A549 (cell line): Measurements from ENCODE around the gene AAK1. TPM values are rescaled to one million over a fixed set of nuclear protein-coding genes. Genes with fewer than 3 reads are reported as not detected.
A peak's percentile ranks its signal among the peaks of the same experiment; 100 is the strongest.

ENCODE experiments used
- ATAC-seq, 2 experiments: fragments of 200-7000 bp in 1 of 2; fragments of >200 bp in 1 of 2; cut with Nextera tagmentation in 1 of 2; cut with Tn5 transposase in 1 of 2; 3 replicates each; pipeline versions ENCODE4 v1.8.0 to v1.9.1; 2018 to 2020; ENCODE audit warnings: mild to moderate bottlenecking in 1 of 2, moderate library complexity in 1 of 2
- CTCF ChIA-PET: fragments of 300-600 bp; sonication (Branson Sonifier 250); formaldehyde crosslinking; extraction: SDS; loops from one replicate; lab custom pipeline; 2021; ENCODE audit warnings: antibody characterized with exemption, inconsistent platforms; lab: Yijun Ruan, JAX
- POLR2A ChIA-PET: fragments of 350-600 bp; formaldehyde crosslinking; extraction: SDS; loops from one replicate; lab custom pipeline; 2021; ENCODE audit warnings: antibody characterized with exemption, inconsistent platforms; lab: Yijun Ruan, JAX
- DNase-seq, 2 experiments: peaks; one replicate each; pipeline versions ENCODE4 v3.0.0 to v3.0.0-alpha.2; 2011 to 2016; ENCODE audit warnings: low read depth in 1 of 2, low spot score in 1 of 2
- FAIRE-seq: peaks from 2 replicates; lab custom pipeline; 2011; peaks lifted over from hg19 to GRCh38; lab: Jason Lieb, UNC
- H3K27ac ChIP-seq, 2 experiments: fragments of >200 bp; sonication (Bioruptor Twin); formaldehyde crosslinking; 3 replicates each; pipeline ENCODE4 v1.5.1; 2016 to 2017
- H3K4me1 ChIP-seq: fragments of >200 bp; sonication (Bioruptor Twin); formaldehyde crosslinking; 3 replicates; pipeline ENCODE4 v1.6.1; 2016
- H3K4me2 ChIP-seq: fragments of >200 bp; sonication (Bioruptor Twin); formaldehyde crosslinking; 3 replicates; pipeline ENCODE4 v1.6.1; 2016
- H3K4me3 ChIP-seq: fragments of >200 bp; sonication (Bioruptor Twin); formaldehyde crosslinking; 3 replicates; pipeline ENCODE4 v1.5.1; 2016
- H3K9me3 ChIP-seq: fragments of >200 bp; sonication (Bioruptor Twin); formaldehyde crosslinking; 3 replicates; pipeline ENCODE4 v1.6.1; 2016
- CBX8 ChIP-seq: fragments of 200-600 bp; sonication (generic); IDR thresholded peaks from 2 replicates; pipeline ENCODE4 v1.6.1; 2016
- CEBPB ChIP-seq, 2 experiments: fragments of >200 bp in 1 of 2; sonication (Bioruptor Twin) in 1 of 2; formaldehyde crosslinking in 1 of 2; IDR thresholded peaks; 2 replicates each; pipeline ENCODE4 v1.6.1; 2012 to 2016
- CHD2 ChIP-seq: fragments of 150-350 bp; IDR thresholded peaks from 2 replicates; pipeline ENCODE4 v1.6.1; 2014; ENCODE audit warnings: low read length; ENCODE audit not compliant: partially characterized antibody
- CHD4 ChIP-seq: fragments of 200-600 bp; sonication (generic); IDR thresholded peaks from 2 replicates; pipeline ENCODE4 v1.6.1; 2016; ENCODE audit warnings: antibody characterized with exemption, mild to moderate bottlenecking, borderline replicate concordance
- EHF ChIP-seq: fragments of 250-450 bp; sonication (Bioruptor Pico); IDR thresholded peaks from 2 replicates; pipeline ENCODE4 v1.5.0; 2020; ENCODE audit warnings: mild to moderate bottlenecking
- ESRRA ChIP-seq: fragments of 150-350 bp; IDR thresholded peaks from 2 replicates; pipeline ENCODE4 v1.6.1; 2014; ENCODE audit warnings: mild to moderate bottlenecking, low read length, borderline replicate concordance
- FOSB ChIP-seq: fragments of 250-450 bp; sonication (Bioruptor Pico); IDR thresholded peaks from 2 replicates; pipeline ENCODE4 v1.5.0; 2020; ENCODE audit warnings: mild to moderate bottlenecking, moderate library complexity
- FOSL2 ChIP-seq, 2 experiments: fragments of 450-650 bp in 1 of 2; fragments of >200 bp in 1 of 2; sonication (Bioruptor Twin) in 1 of 2; formaldehyde crosslinking; IDR thresholded peaks; 2 replicates each; pipeline versions ENCODE4 v1.5.0 to v1.6.1; 2016 to 2020; ENCODE audit warnings: mild to moderate bottlenecking in 1 of 2, moderate library complexity in 1 of 2
- HOXB13 ChIP-seq: fragments of 250-450 bp; sonication (Bioruptor Pico); IDR thresholded peaks from 2 replicates; pipeline ENCODE4 v1.5.0; 2020; ENCODE audit warnings: low read depth, mild to moderate bottlenecking, moderate library complexity
- KDM1A ChIP-seq: fragments of 200-600 bp; sonication (generic); IDR thresholded peaks from 2 replicates; pipeline ENCODE4 v1.6.1; 2016; ENCODE audit warnings: low read depth, mild to moderate bottlenecking
- MAFK ChIP-seq: fragments of 450-650 bp; IDR thresholded peaks from 2 replicates; pipeline ENCODE4 v1.6.1; 2014; ENCODE audit not compliant: partially characterized antibody
- MAZ ChIP-seq: fragments of 150-350 bp; IDR thresholded peaks from 2 replicates; pipeline ENCODE4 v1.6.1; 2014; ENCODE audit warnings: antibody characterized with exemption, low read depth, low read length, borderline replicate concordance
- MYC ChIP-seq: IDR thresholded peaks from 2 replicates; pipeline ENCODE4 v1.6.1; 2012; ENCODE audit warnings: mild to moderate bottlenecking, inconsistent platforms, low read length, improper control_type of control experiment, borderline replicate concordance
- PHF8 ChIP-seq: fragments of 200-600 bp; sonication (generic); IDR thresholded peaks from 2 replicates; pipeline ENCODE4 v1.6.1; 2016; ENCODE audit warnings: low read depth, mild to moderate bottlenecking, antibody characterized with exemption, moderate library complexity, borderline replicate concordance
- POLR2A ChIP-seq: IDR thresholded peaks from 2 replicates; pipeline ENCODE4 v1.6.1; 2012; ENCODE audit warnings: mild to moderate bottlenecking, low read length
- RARB ChIP-seq: fragments of 250-450 bp; sonication (Bioruptor Pico); IDR thresholded peaks from 2 replicates; pipeline ENCODE4 v1.8.0; 2021; ENCODE audit warnings: mild to moderate bottlenecking, moderate library complexity
- RFX5 ChIP-seq: fragments of 450-650 bp; IDR thresholded peaks from 2 replicates; pipeline ENCODE4 v1.7.1; 2014; ENCODE audit warnings: antibody characterized with exemption, mild to moderate bottlenecking, moderate library complexity
- TFCP2L1 ChIP-seq: fragments of 250-450 bp; sonication (Bioruptor Pico); IDR thresholded peaks from 2 replicates; pipeline ENCODE4 v1.5.0; 2021; ENCODE audit warnings: mild to moderate bottlenecking
- TP53 ChIP-seq: fragments of 250-450 bp; sonication (Bioruptor Pico); IDR thresholded peaks from 2 replicates; pipeline ENCODE4 v1.5.0; 2021; ENCODE audit warnings: mild to moderate bottlenecking, moderate library complexity
- ZNF302 ChIP-seq: fragments of 250-450 bp; sonication (Bioruptor Pico); IDR thresholded peaks from 2 replicates; pipeline ENCODE4 v1.9.0; 2021; ENCODE audit warnings: inconsistent platforms, mild to moderate bottlenecking, moderate library complexity
- ZSCAN20 ChIP-seq: fragments of 250-450 bp; sonication (Bioruptor Pico); IDR thresholded peaks from 2 replicates; pipeline ENCODE4 v1.8.0; 2022; ENCODE audit warnings: mild to moderate bottlenecking, moderate library complexity
- WGBS: methylation state at CpG from one replicate; pipeline ENCODE4 v1.1.6; 2017; ENCODE audit errors: missing lambda C conversion rate; 5-methylcytosine and 5-hydroxymethylcytosine counted together
- polyA plus RNA-seq, 4 experiments: library from polyadenylated mRNA; depleted of rRNA in 3 of 4; stranded (reverse); fragments of >200 nt; fragmentation: RNase III in 1 of 4; extraction: RNeasy Plus Mini Kit Qiagen cat#74134 plus additional on column Dnase treatment in 1 of 4; gene quantifications; 2 replicates in 3 of 4; 3 replicates in 1 of 4; pipeline ENCODE4 v1.2.3, GENCODE V29; 2011 to 2017
- TF ChIP-seq, protein P1 (sequence below): fragments of >200 bp; sonication (Bioruptor Twin); formaldehyde crosslinking; IDR thresholded peaks from 3 replicates; pipeline ENCODE4 v1.5.1; 2016
- TF ChIP-seq, protein P2 (sequence below): fragments of 200-600 bp; sonication (generic); IDR thresholded peaks from 2 replicates; pipeline ENCODE4 v1.6.1; 2016; ENCODE audit warnings: antibody characterized with exemption, mild to moderate bottlenecking, moderate library complexity

Gene AAK1
- polyA plus RNA-seq, 2 of the 4 experiments (the other 2 are of a cell fraction), result 15.9 to 25.7 TPM

DNA sequence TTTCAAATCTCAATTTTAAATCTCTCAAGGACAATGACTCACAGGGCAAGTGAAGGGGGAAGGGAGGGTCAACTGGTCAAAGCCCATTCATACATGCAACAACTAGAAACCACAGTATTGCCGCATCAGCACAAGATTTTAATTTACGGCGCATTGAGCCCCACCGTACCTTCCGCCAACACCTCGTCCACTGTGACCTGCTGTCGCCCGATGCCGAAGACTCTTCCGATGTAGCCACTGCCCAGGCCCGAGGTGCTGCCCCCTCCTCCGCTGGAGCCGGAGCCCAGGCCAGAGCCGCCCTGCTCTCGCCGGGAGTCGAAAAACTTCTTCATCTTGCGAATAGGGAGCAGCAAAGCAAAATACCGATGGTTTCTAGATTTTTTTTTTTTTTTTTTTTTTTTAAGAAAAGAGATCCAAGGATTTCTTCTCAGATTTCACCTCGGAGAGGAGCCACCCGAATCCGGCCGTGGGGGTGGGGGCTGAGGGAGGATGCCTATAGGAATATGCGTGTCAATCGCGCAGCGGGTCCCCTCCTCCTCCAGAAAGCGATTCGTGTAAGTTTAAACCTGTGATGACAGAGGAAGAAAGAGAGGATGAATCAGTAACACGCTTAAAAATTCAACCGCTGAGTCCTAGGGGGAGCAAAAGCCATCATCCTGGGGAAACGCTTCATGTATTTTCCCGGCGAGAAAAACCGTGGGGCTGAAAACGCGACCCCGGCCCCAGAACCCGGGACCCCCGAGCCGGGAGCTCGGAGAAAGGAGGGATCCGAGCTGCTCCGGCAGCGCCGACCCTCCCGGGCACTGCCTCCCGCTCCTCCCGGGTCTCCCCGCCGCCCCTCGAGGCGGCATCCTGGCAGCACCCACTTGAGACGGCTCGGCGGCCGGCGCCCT, 584 bp downstream of the AAK1 start:
- peak overlapping the region; percentile 88 for H3K4me3 ChIP-seq
- ATAC-seq, result peak; percentile 26 to 30
- ChIA-PET CTCF (interaction anchor here (0.7 to 2.6 kb wide), 10 partner anchors 8 to 82 kb away, joined by 3 to 10 read pairs (median 4); no protein-coding TSS in a partner anchor), POLR2A (interaction anchor here (0.8 to 1.5 kb wide), 7 partner anchors 9 to 206 kb away, joined by 3 to 10 read pairs (median 3); partner anchors contain the start of genes ANXA4 and NFU1)
- peak overlapping the region; percentile 94 to 98 for H3K27ac ChIP-seq
- FAIRE-seq, result no peak
- peak overlapping the region; percentile 86 for H3K4me2 ChIP-seq
- WGBS, result 2% methylated on average over 53 of the region's 58 CpGs
- H3K9me3 ChIP-seq, result no peaks in the 10 kb centered on the region
- DNase-seq, result peak; percentile 54 to 58
- H3K4me1 ChIP-seq, result peaks cover 38% of the 10 kb centered on the region
- TF ChIP-seq MYC, result 0 out of 2 replicates have a peak, but pooled peaks have one; percentile 3
- no peak for TF ChIP-seq MAZ
- no peak for TF ChIP-seq ZSCAN20 (CRISPR knock-in tag)
- TF ChIP-seq ZNF302, result no peak
- TF ChIP-seq, protein P1, sequence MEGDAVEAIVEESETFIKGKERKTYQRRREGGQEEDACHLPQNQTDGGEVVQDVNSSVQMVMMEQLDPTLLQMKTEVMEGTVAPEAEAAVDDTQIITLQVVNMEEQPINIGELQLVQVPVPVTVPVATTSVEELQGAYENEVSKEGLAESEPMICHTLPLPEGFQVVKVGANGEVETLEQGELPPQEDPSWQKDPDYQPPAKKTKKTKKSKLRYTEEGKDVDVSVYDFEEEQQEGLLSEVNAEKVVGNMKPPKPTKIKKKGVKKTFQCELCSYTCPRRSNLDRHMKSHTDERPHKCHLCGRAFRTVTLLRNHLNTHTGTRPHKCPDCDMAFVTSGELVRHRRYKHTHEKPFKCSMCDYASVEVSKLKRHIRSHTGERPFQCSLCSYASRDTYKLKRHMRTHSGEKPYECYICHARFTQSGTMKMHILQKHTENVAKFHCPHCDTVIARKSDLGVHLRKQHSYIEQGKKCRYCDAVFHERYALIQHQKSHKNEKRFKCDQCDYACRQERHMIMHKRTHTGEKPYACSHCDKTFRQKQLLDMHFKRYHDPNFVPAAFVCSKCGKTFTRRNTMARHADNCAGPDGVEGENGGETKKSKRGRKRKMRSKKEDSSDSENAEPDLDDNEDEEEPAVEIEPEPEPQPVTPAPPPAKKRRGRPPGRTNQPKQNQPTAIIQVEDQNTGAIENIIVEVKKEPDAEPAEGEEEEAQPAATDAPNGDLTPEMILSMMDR, result no peak
- TF ChIP-seq PHF8, result peak; percentile 75
- TF ChIP-seq MAFK, result peak; percentile 91
- TF ChIP-seq ESRRA, result peak; percentile 45; the same call in 1 of the 2 replicates
- TF ChIP-seq KDM1A, result 0 out of 2 replicates have a peak, but pooled peaks have one; percentile 13
- TF ChIP-seq FOSL2 (IDR thresholded peaks at IDR 0.05), result 0 out of 2 replicates have a peak, but pooled peaks have one; percentile 54
- TF ChIP-seq FOSL2 (CRISPR knock-in tag; IDR thresholded peaks at IDR 0.05), result peak; percentile 65
- TF ChIP-seq CHD2, result peak; percentile 3

DNA sequence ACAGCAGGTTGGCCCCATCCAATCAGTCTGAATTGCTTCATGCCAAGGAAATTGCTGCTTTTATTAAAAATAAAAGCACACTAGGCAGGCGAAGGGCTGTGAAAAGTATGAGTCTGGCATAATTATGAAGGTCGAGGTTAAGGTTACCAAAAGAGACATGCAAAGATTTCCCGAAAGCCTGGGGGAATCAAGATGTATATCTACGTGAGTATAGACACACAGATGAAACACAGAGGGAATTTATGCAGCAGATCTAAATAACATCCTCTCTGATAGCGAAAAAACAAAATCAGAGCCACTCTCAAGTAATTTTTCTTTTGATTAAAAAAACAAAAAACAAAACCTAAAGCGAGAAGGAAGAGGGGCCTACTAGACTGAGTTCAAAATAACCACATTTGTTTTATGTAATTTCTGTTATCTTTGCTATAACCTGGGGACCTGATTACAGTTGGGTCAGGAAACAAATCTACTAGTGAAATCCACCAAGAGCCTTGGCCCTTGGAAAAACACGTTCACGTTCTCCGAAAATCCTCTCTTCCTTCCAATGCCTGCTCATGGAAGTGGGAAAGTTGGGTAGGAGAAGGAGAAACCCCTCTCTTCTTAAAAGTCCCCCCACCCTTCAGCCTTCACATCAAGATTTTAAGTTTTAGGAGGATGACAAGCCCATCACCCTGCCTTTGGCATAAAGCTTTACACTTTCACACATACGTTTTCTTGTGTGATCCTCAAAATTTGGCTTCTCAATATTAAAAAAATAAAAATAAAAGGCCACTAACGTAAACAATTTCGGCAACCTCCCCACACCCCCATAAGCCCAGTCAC, 1.4 kb downstream of the AAK1 start:
- WGBS, result 61% methylated on average over 12 of the region's 12 CpGs
- ChIA-PET POLR2A (no interaction called here), CTCF (interaction anchor here (0.8 to 3.2 kb wide), 2 partner anchors 9 to 77 kb away, joined by 4 to 16 read pairs; no protein-coding TSS in a partner anchor)
- no peak for ATAC-seq
- H3K4me3 ChIP-seq, result peak overlapping the region; percentile 88
- H3K4me1 ChIP-seq, result peaks cover 38% of the 10 kb centered on the region
- no peak for DNase-seq
- H3K27ac ChIP-seq, result peak overlapping the region; percentile 94 to 98
- TF ChIP-seq TFCP2L1 (no peak), MYC (0 out of 2 replicates have a peak, but pooled peaks have one; percentile 12)
- no peak for FAIRE-seq
- peak overlapping the region; percentile 86 for H3K4me2 ChIP-seq
- H3K9me3 ChIP-seq, result no peaks in the 10 kb centered on the region

DNA sequence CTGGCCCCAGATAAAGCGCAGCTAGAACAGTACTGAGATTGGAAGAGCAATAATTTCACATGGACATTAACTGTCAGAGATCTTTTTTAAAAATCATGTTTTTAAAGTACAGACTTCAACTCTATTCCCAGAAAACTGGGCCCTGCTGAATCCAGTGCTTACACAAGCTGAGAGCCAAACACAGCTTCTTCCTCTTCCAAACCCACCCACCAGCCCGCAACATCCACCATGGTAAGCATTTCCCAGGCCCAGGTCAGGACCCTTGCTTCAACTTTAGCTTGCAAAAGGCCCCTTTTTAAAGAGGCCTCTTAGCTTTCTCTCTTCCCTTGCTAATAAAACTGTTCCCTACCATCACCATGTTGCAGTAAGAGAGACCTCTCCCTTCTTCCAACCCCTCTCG, 2.1 kb downstream of the AAK1 start:
- Histone ChIP-seq H3K9me3 (no peaks in the 10 kb centered on the region), H3K27ac (peak overlapping the region in 1 of 2 experiments; percentile 94; a peak in 2 of 6 replicates), H3K4me1 (peaks cover 34% of the 10 kb centered on the region), H3K4me3 (peak overlapping the region; percentile 88; the same call in 2 of the 3 replicates), H3K4me2 (peak overlapping the region; percentile 86)
- no peak for FAIRE-seq
- no peak for ATAC-seq
- no peak for DNase-seq
- CTCF ChIA-PET, result interaction anchor here (0.8 to 3.2 kb wide), 4 partner anchors 9 to 76 kb away, joined by 3 to 16 read pairs (median 4); no protein-coding TSS in a partner anchor
- POLR2A ChIA-PET, result no interaction called here
- WGBS, result 95% methylated on average over 3 of the region's 3 CpGs
- no peak for TF ChIP-seq CHD4
- TF ChIP-seq TFCP2L1, result no peak
- TF ChIP-seq, protein P2, sequence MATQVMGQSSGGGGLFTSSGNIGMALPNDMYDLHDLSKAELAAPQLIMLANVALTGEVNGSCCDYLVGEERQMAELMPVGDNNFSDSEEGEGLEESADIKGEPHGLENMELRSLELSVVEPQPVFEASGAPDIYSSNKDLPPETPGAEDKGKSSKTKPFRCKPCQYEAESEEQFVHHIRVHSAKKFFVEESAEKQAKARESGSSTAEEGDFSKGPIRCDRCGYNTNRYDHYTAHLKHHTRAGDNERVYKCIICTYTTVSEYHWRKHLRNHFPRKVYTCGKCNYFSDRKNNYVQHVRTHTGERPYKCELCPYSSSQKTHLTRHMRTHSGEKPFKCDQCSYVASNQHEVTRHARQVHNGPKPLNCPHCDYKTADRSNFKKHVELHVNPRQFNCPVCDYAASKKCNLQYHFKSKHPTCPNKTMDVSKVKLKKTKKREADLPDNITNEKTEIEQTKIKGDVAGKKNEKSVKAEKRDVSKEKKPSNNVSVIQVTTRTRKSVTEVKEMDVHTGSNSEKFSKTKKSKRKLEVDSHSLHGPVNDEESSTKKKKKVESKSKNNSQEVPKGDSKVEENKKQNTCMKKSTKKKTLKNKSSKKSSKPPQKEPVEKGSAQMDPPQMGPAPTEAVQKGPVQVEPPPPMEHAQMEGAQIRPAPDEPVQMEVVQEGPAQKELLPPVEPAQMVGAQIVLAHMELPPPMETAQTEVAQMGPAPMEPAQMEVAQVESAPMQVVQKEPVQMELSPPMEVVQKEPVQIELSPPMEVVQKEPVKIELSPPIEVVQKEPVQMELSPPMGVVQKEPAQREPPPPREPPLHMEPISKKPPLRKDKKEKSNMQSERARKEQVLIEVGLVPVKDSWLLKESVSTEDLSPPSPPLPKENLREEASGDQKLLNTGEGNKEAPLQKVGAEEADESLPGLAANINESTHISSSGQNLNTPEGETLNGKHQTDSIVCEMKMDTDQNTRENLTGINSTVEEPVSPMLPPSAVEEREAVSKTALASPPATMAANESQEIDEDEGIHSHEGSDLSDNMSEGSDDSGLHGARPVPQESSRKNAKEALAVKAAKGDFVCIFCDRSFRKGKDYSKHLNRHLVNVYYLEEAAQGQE, result no peak
- no peak for TF ChIP-seq EHF (CRISPR knock-in tag)
- no peak for TF ChIP-seq RFX5
- no peak for TF ChIP-seq RARB (CRISPR knock-in tag)
- no peak for TF ChIP-seq CHD2
- TF ChIP-seq TP53 (CRISPR knock-in tag), result no peak
- no peak for TF ChIP-seq CBX8
- TF ChIP-seq POLR2A, result no peak
- no peak for TF ChIP-seq FOSB (CRISPR knock-in tag)
- no peak for TF ChIP-seq HOXB13 (CRISPR knock-in tag)
- no peak for TF ChIP-seq ESRRA
- no peak for TF ChIP-seq CEBPB (IDR thresholded peaks at IDR 0.05)
